ENCODE results near the gene EIF2AK3. TPM values are rescaled to one million over a fixed set of nuclear protein-coding genes. Genes with fewer than 3 reads are reported as not detected.
"Not testable (repeated sequence)": the region's sequence is repeated elsewhere in the genome, so short reads cannot be mapped to it uniquely, and the experiment has no call there.

The EIF2AK3 gene
- polyA plus RNA-seq, 10 donors = 16.7 to 25.4 (median 18.8) TPM

- no peak for DNase-seq
These were observed 10.9 kb upstream of the EIF2AK3 start for GRCh38 chr2:88638123-88638650.

- DNase-seq = no peak
These were observed 10.2 kb upstream of the EIF2AK3 start for GRCh38 chr2:88637464-88637863.

- no peak for DNase-seq
These were observed 8.8 kb upstream of the EIF2AK3 start for GRCh38 chr2:88636026-88636425.

GRCh38 chr2:88632569-88632968, 5.3 kb upstream of the EIF2AK3 start:
- no peak for DNase-seq

- DNase-seq = no peak
These were observed 1.3 kb upstream of the EIF2AK3 start for GRCh38 chr2:88628571-88628939.

- peak in 2 of 3 donors; percentile 88 to 91 for DNase-seq
These were observed 749 bp upstream of the EIF2AK3 start for GRCh38 chr2:88627856-88628570.

- DNase-seq = peak in 2 of 3 donors; percentile 38 to 72
These were observed 851 bp downstream of the EIF2AK3 start for GRCh38 chr2:88626171-88627054.

- DNase-seq = no peak
These were observed 2.8 kb downstream of the EIF2AK3 start for GRCh38 chr2:88624477-88624876.

GRCh38 chr2:88623831-88624465, 3.3 kb downstream of the EIF2AK3 start:
- not testable (repeated sequence) for DNase-seq

- DNase-seq = no peak
These were observed 5.0 kb downstream of the EIF2AK3 start for GRCh38 chr2:88622307-88622706.

GRCh38 chr2:88621432-88621831, 5.8 kb downstream of the EIF2AK3 start:
- DNase-seq = no peak

GRCh38 chr2:88620015-88620414, 7.2 kb downstream of the EIF2AK3 start:
- no peak for DNase-seq

- no peak for DNase-seq
These were observed 11.4 kb downstream of the EIF2AK3 start for GRCh38 chr2:88615822-88616221.

GRCh38 chr2:88614497-88615157, 12.6 kb downstream of the EIF2AK3 start:
- DNase-seq = no peak

GRCh38 chr2:88613921-88614320, 13.3 kb downstream of the EIF2AK3 start:
- DNase-seq = no peak

GRCh38 chr2:88608184-88608583, 19.1 kb downstream of the EIF2AK3 start:
- no peak for DNase-seq

GRCh38 chr2:88607416-88607815, 19.8 kb downstream of the EIF2AK3 start:
- DNase-seq = no peak

- DNase-seq = no peak
These were observed 20.8 kb downstream of the EIF2AK3 start for GRCh38 chr2:88606371-88607030.

GRCh38 chr2:88603146-88603545, 24.1 kb downstream of the EIF2AK3 start:
- DNase-seq = no peak

GRCh38 chr2:88602022-88602421, 25.2 kb downstream of the EIF2AK3 start:
- no peak for DNase-seq

- peak in 2 of 3 donors; percentile 20 to 55 for DNase-seq
These were observed 26.0 kb downstream of the EIF2AK3 start for GRCh38 chr2:88601286-88601685.

Measured in muscle of back (tissue), 11 donors.